Right hindlimb (tissue), 1 donor: ENCODE results near the gene TRAPPC5.

Source experiments
- DNase-seq: peaks from one replicate; pipeline ENCODE4 v3.0.0-alpha.2; 2018

Gene TRAPPC5

GRCh38 chr19:7701654-7702457 is 21.2 kb downstream of the TRAPPC5 start, which contains the start of gene FCER2:
TSS of gene FCER2 (minus strand) at chr19:7702131. CDS start at chr19:7699760, 2,371 bp downstream.
- DNase-seq, result no peak

- no peak for DNase-seq
Observed at GRCh38 chr19:7703332-7703731, 22.7 kb downstream of the TRAPPC5 start.

- DNase-seq, result no peak
Observed at GRCh38 chr19:7704280-7705060, 23.8 kb downstream of the TRAPPC5 start.

- no peak for DNase-seq
Observed at GRCh38 chr19:7705387-7706187, 25.0 kb downstream of the TRAPPC5 start.

GRCh38 chr19:7706188-7706954 is 25.7 kb downstream of the TRAPPC5 start:
- no peak for DNase-seq

GRCh38 chr19:7706955-7707456 is 26.4 kb downstream of the TRAPPC5 start:
- DNase-seq, result no peak

- DNase-seq, result no peak
Observed at GRCh38 chr19:7709932-7710460, 29.4 kb downstream of the TRAPPC5 start.

GRCh38 chr19:7710616-7711015 is 30.0 kb downstream of the TRAPPC5 start:
- DNase-seq, result no peak

- DNase-seq, result no peak
Observed at GRCh38 chr19:7715671-7716070, 35.0 kb downstream of the TRAPPC5 start.

GRCh38 chr19:7716762-7717161 is 36.1 kb downstream of the TRAPPC5 start:
- DNase-seq, result no peak

- DNase-seq, result no peak
Observed at GRCh38 chr19:7718668-7719067, 38.0 kb downstream of the TRAPPC5 start.

GRCh38 chr19:7720351-7720750 is 39.7 kb downstream of the TRAPPC5 start:
- DNase-seq, result no peak

- no peak for DNase-seq
Observed at GRCh38 chr19:7722231-7722651, 41.6 kb downstream of the TRAPPC5 start.

- no peak for DNase-seq
Observed at GRCh38 chr19:7725791-7726190, 45.2 kb downstream of the TRAPPC5 start.

GRCh38 chr19:7729211-7729610 is 48.6 kb downstream of the TRAPPC5 start:
- no peak for DNase-seq

GRCh38 chr19:7729831-7730285 is 49.2 kb downstream of the TRAPPC5 start:
- DNase-seq, result no peak

- DNase-seq, result no peak
Observed at GRCh38 chr19:7730286-7731217, 49.9 kb downstream of the TRAPPC5 start.

GRCh38 chr19:7731218-7731595 is 50.6 kb downstream of the TRAPPC5 start:
- no peak for DNase-seq

- no peak for DNase-seq
Observed at GRCh38 chr19:7731615-7732014, 51.0 kb downstream of the TRAPPC5 start.

GRCh38 chr19:7732045-7732444 is 51.4 kb downstream of the TRAPPC5 start, which contains the start of gene CLEC4G:
TSS of gene CLEC4G (minus strand) at chr19:7732110. CDS start at chr19:7732102, 8 bp downstream.
- no peak for DNase-seq
